ENCODE data around the gene PFKL. TPM values are rescaled to one million over a fixed set of nuclear protein-coding genes. Genes with fewer than 3 reads are reported as not detected.

The PFKL gene
- total RNA-seq, 1 donor from 2014 or later, result 125 TPM

GRCh38 chr21:44324106-44324853 is 24.4 kb downstream of the PFKL start:
- H3K4me3 ChIP-seq (ENCODE audit: low read depth, low read length), result no peak overlapping the region
- no peak for TF ChIP-seq CTCF (conservative IDR thresholded peaks at IDR 0.05; ENCODE audit: low read depth, low read length)
- no peak for DNase-seq (ENCODE audit: low read depth)

GRCh38 chr21:44324854-44325107 is 24.9 kb downstream of the PFKL start:
- no peak overlapping the region for H3K4me3 ChIP-seq (ENCODE audit: low read depth, low read length)
- DNase-seq (ENCODE audit: low read depth), result no peak
- no peak for TF ChIP-seq CTCF (conservative IDR thresholded peaks at IDR 0.05; ENCODE audit: low read depth, low read length)

GRCh38 chr21:44325386-44326271 is 25.8 kb downstream of the PFKL start:
- no peak overlapping the region for H3K4me3 ChIP-seq (ENCODE audit: low read depth, low read length)
- DNase-seq (ENCODE audit: low read depth), result no peak
- no peak for TF ChIP-seq CTCF (conservative IDR thresholded peaks at IDR 0.05; ENCODE audit: low read depth, low read length)

GRCh38 chr21:44326272-44326647 is 26.4 kb downstream of the PFKL start:
- no peak overlapping the region for H3K4me3 ChIP-seq (ENCODE audit: low read depth, low read length)
- TF ChIP-seq CTCF (conservative IDR thresholded peaks at IDR 0.05; ENCODE audit: low read depth, low read length), result no peak
- DNase-seq (ENCODE audit: low read depth), result no peak

GRCh38 chr21:44326716-44327602 is 27.1 kb downstream of the PFKL start:
- no peak for DNase-seq (ENCODE audit: low read depth)
- TF ChIP-seq CTCF (conservative IDR thresholded peaks at IDR 0.05; ENCODE audit: low read depth, low read length), result no peak
- H3K4me3 ChIP-seq (ENCODE audit: low read depth, low read length), result no peak overlapping the region

GRCh38 chr21:44327603-44327974 is 27.7 kb downstream of the PFKL start:
- DNase-seq (ENCODE audit: low read depth), result no peak
- no peak for TF ChIP-seq CTCF (conservative IDR thresholded peaks at IDR 0.05; ENCODE audit: low read depth, low read length)

More at GRCh38 chr21:44327603-44327974, 27.7 kb downstream of the PFKL start:
- no peak overlapping the region for H3K4me3 ChIP-seq (ENCODE audit: low read depth, low read length)
